NB4 (cell line): Measurements from ENCODE around the gene TMEM207.

Experiments used
- DNase-seq: peaks from one replicate; pipeline ENCODE4 v3.0.0; 2010; ENCODE audit warnings: low read depth
- H3K4me3 ChIP-seq: one replicate; pipeline ENCODE4 v1.5.1; 2011; ENCODE audit warnings: mild to moderate bottlenecking, low read depth, low read length, moderate library complexity
- MYC ChIP-seq: IDR thresholded peaks from 2 replicates; pipeline ENCODE4 v1.6.1; 2011; ENCODE audit warnings: low read depth, low read length
- POLR2A ChIP-seq: IDR thresholded peaks from 2 replicates; pipeline ENCODE4 v1.6.1; 2011; ENCODE audit warnings: mild to moderate bottlenecking; ENCODE audit not compliant: insufficient read length; ENCODE audit errors: extremely low read depth
- TF ChIP-seq, protein P1 (sequence below): IDR thresholded peaks from one replicate; pipeline ENCODE4 v1.5.1; 2012; ENCODE audit warnings: low read depth, low read length
- TF ChIP-seq, protein P2 (sequence below): IDR thresholded peaks from 2 replicates; pipeline ENCODE4 v1.6.1; 2011; ENCODE audit warnings: low read depth, low read length

TMEM207 gene

GRCh38 chr3:190381441-190381840 is 68.3 kb downstream of the TMEM207 start:
- no peak overlapping the region for H3K4me3 ChIP-seq
- DNase-seq: no peak
- no peak for TF ChIP-seq MYC
- TF ChIP-seq POLR2A: no peak
- TF ChIP-seq, protein P1, sequence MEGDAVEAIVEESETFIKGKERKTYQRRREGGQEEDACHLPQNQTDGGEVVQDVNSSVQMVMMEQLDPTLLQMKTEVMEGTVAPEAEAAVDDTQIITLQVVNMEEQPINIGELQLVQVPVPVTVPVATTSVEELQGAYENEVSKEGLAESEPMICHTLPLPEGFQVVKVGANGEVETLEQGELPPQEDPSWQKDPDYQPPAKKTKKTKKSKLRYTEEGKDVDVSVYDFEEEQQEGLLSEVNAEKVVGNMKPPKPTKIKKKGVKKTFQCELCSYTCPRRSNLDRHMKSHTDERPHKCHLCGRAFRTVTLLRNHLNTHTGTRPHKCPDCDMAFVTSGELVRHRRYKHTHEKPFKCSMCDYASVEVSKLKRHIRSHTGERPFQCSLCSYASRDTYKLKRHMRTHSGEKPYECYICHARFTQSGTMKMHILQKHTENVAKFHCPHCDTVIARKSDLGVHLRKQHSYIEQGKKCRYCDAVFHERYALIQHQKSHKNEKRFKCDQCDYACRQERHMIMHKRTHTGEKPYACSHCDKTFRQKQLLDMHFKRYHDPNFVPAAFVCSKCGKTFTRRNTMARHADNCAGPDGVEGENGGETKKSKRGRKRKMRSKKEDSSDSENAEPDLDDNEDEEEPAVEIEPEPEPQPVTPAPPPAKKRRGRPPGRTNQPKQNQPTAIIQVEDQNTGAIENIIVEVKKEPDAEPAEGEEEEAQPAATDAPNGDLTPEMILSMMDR: no peak
- TF ChIP-seq, protein P2, sequence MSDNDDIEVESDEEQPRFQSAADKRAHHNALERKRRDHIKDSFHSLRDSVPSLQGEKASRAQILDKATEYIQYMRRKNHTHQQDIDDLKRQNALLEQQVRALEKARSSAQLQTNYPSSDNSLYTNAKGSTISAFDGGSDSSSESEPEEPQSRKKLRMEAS: no peak

GRCh38 chr3:190380184-190380583 is 69.5 kb downstream of the TMEM207 start:
- TF ChIP-seq, protein P2: no peak
- no peak for TF ChIP-seq MYC
- DNase-seq: no peak
- no peak overlapping the region for H3K4me3 ChIP-seq
